ENCODE data around the gene OR52E1. TPM values are rescaled to one million over a fixed set of nuclear protein-coding genes. Genes with fewer than 3 reads are reported as not detected.

Gene OR52E1
- total RNA-seq, 2 experiments from 2014 or later = not detected

DNA sequence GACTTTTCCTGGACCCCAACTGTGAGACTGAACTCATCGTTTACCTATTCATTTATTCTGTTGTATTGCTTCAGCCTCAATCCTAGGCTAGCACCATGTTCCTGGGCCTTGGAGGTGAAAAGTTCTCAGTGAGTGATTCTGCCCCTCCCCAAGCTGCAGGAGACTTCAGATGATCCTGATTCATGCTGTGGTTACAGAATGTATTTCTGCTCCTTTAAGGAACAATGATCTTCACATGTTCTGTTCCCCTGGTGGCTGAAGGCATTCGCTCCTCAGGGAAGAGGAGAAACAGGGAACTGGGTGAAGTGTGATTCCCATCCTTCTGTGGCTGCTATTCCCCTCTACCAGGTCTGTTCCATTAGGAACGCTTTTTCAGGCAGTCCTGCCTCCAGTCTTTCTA is 2.4 kb downstream of the OR52E1 start:
- CTCF ChIA-PET = no interaction called here
- POLR2A ChIA-PET = no interaction called here
- H3K27ac Mint-ChIP-seq = no peak overlapping the region

DNA sequence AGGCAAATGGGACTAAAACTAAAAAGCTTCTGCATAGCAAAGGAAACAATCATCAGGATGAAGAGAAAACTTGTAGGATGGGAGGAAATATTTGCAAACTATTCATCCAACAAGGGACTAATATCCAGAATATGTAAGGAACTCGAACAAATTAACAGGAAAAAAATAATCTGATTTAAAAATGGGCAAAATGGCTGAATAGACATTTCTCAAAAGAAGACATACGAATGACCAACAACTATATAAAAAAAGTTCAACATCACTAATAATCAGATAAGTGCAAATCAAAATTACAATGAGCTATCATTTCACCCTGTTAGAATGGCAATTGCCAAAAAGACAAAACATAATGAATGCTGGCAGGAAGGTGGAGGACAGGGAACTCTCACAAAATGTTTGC is 12.0 kb downstream of the OR52E1 start:
- intact Hi-C loops (cut with DNase I, micrococcal nuclease) = no loop called here
- ATAC-seq (no peak), DNase-seq (no peak)
- Mint-ChIP-seq H3K4me1 (no peaks in the 10 kb centered on the region), H3K4me3 (no peak overlapping the region), H3K9me3 (ENCODE audit: low read depth) (no peaks in the 10 kb centered on the region), H3K27me3 (no peaks in the 10 kb centered on the region), H3K27ac (no peak overlapping the region), H3K36me3 (ENCODE audit: low read depth) (no peaks in the 10 kb centered on the region)
- POLR2A ChIA-PET = no interaction called here
- CTCF ChIA-PET = no interaction called here

More for the DNA sequence above, 2.4 kb downstream of the OR52E1 start:
- H3K4me3 Mint-ChIP-seq = no peak overlapping the region
- no peak for DNase-seq
- H3K9me3 Mint-ChIP-seq (ENCODE audit: low read depth) = no peaks in the 10 kb centered on the region
- no peaks in the 10 kb centered on the region for H3K4me1 Mint-ChIP-seq
- H3K27me3 Mint-ChIP-seq = peaks cover 4% of the 10 kb centered on the region
- no peaks in the 10 kb centered on the region for H3K36me3 Mint-ChIP-seq (ENCODE audit: low read depth)
- no peak for ATAC-seq
- intact Hi-C loops (cut with DNase I, micrococcal nuclease) = no loop called here

DNA sequence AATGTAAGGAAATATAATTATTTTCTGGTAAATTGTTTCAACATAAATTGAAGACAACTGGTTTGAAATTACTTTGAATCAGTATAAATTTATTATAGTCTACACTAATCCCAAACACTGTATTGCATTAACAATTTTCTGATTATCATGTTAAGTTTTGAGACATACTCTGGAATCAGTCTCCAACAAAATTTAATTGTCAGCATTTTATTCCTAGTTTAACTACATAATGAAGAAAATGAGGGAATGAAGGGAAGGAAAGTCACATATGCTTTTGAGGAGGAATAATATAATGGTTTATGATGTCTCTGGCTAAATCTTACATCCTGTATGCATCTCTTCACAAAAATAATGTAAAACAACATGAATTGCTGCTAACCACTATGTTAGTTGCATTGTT is 14.2 kb downstream of the OR52E1 start:
- no peaks in the 10 kb centered on the region for H3K36me3 Mint-ChIP-seq (ENCODE audit: low read depth)
- POLR2A ChIA-PET = no interaction called here
- intact Hi-C loops (cut with DNase I, micrococcal nuclease) = no loop called here
- CTCF ChIA-PET = no interaction called here
- no peaks in the 10 kb centered on the region for H3K4me1 Mint-ChIP-seq
- H3K27me3 Mint-ChIP-seq = no peaks in the 10 kb centered on the region
- no peak overlapping the region for H3K27ac Mint-ChIP-seq
- no peaks in the 10 kb centered on the region for H3K9me3 Mint-ChIP-seq (ENCODE audit: low read depth)
- no peak overlapping the region for H3K4me3 Mint-ChIP-seq
- DNase-seq (no peak), ATAC-seq (no peak)

DNA sequence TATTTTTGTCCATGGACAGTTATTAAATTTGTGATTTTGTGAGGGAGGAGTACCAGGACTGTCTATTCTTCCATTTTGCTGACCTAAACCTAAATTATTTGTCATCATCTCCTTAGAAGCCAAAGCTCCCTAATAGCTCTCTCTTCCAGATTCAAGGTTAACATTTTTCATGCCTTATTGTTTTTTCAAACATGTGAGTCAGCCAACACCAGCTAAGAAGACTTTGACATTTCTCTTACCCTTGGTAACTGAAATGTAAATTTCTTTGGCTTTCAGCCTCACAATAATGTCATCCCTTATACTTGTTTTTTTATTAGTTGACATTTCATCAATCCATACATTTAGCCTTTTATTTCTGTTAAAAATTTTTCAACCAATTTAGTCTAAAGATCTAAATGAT is 19.2 kb downstream of the OR52E1 start:
- intact Hi-C loops (cut with DNase I, micrococcal nuclease) = no loop called here
- DNase-seq (no peak), ATAC-seq (no peak)
- ChIA-PET CTCF (no interaction called here), POLR2A (interaction anchor here (0.8 kb wide), 1 partner anchor 701 kb away, joined by 4 read pairs; no protein-coding TSS in a partner anchor)
- Mint-ChIP-seq H3K4me1 (no peaks in the 10 kb centered on the region), H3K9me3 (ENCODE audit: low read depth) (no peaks in the 10 kb centered on the region), H3K4me3 (no peak overlapping the region), H3K27ac (no peak overlapping the region), H3K36me3 (ENCODE audit: low read depth) (no peaks in the 10 kb centered on the region), H3K27me3 (peaks cover 8% of the 10 kb centered on the region)

DNA sequence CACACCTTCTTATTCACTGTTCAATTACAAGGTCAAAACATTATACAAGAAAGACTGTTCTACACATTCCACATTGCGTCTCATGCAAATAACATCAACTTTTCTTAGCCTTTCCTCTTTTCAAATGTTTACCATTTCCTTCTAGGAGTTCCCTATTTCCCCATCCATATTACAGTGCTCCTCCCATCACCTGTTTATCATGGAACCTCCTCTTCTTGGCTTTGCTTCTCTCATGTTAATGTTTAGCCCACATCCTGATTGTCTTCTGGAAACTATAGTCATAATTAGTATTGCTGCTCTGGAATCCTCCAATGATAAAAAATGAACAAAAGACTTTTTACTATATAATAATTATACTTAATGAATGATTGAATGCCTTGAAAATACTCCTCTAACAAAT is 21.3 kb downstream of the OR52E1 start:
- Mint-ChIP-seq H3K4me3 (no peak overlapping the region), H3K27ac (no peak overlapping the region), H3K36me3 (ENCODE audit: low read depth) (no peaks in the 10 kb centered on the region), H3K4me1 (no peaks in the 10 kb centered on the region), H3K27me3 (peaks cover 8% of the 10 kb centered on the region), H3K9me3 (ENCODE audit: low read depth) (no peaks in the 10 kb centered on the region)
- no peak for DNase-seq
- ATAC-seq = no peak
- intact Hi-C loops (cut with DNase I, micrococcal nuclease) = no loop called here
- POLR2A ChIA-PET = no interaction called here
- CTCF ChIA-PET = no interaction called here

DNA sequence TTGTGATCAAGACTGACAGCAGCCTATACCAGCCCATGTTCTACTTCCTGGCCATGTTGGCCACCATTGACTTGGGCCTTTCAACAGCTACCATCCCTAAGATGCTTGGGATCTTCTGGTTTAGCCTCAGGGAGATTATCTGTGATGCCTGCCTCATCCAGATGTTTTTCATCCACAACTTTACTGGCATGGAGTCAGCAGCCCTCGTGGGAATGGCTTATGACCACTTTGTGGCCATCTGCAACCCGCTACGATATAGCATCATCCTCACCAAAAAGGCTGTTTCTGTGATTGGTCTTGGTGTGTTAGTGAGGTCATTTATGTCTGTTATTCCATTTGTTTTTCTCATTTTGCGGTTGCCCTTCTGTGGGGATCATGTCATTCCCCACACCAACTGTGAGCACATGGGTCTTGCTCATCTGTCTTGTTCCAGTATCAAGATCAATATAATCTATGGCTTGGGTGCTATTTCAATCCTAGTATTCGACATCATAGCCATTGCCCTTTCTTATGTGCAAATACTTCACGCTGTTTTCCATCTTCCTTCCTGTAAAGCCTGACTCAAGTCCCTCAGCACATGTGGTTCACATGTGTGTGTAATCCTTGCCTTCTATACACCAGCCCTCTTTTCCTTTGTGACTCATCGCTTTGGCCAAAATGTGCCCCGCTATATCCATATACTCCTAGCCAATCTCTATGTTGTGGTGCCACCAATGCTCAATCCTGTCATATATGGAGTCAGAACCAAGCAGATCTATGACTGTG is 23.6 kb downstream of the OR52E1 start:
- intact Hi-C loops (cut with DNase I, micrococcal nuclease) = no loop called here
- POLR2A ChIA-PET = no interaction called here
- Mint-ChIP-seq H3K4me1 (no peaks in the 10 kb centered on the region), H3K4me3 (no peak overlapping the region), H3K27me3 (peaks cover 8% of the 10 kb centered on the region), H3K9me3 (ENCODE audit: low read depth) (no peaks in the 10 kb centered on the region), H3K27ac (no peak overlapping the region), H3K36me3 (ENCODE audit: low read depth) (no peaks in the 10 kb centered on the region)
- CTCF ChIA-PET = no interaction called here
- DNase-seq (no peak), ATAC-seq (no peak)

DNA sequence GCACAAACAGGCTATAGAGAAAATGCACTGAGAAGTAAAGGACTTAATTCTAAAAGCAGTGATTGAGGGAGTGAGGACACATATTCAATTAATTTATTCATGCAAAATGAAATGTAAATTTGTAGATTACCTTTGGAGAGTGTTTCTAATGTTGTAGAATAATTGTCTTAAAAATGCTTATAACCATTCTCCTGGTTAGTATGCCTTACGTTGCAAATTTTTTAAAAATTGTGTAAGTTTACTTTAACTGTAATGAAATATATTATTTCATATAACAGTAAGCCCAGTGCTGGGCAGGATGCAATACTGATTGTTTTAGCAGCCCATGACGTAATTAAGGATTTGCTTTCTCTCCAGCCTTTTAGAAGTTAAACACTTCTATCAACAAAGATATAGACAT is 26.6 kb downstream of the OR52E1 start:
- DNase-seq (no peak), ATAC-seq (no peak)
- Mint-ChIP-seq H3K4me3 (no peak overlapping the region), H3K36me3 (ENCODE audit: low read depth) (no peaks in the 10 kb centered on the region), H3K27me3 (peaks cover 7% of the 10 kb centered on the region), H3K4me1 (no peaks in the 10 kb centered on the region), H3K9me3 (ENCODE audit: low read depth) (no peaks in the 10 kb centered on the region), H3K27ac (no peak overlapping the region)
- ChIA-PET POLR2A (no interaction called here), CTCF (no interaction called here)
- intact Hi-C loops (cut with DNase I, micrococcal nuclease) = no loop called here

DNA sequence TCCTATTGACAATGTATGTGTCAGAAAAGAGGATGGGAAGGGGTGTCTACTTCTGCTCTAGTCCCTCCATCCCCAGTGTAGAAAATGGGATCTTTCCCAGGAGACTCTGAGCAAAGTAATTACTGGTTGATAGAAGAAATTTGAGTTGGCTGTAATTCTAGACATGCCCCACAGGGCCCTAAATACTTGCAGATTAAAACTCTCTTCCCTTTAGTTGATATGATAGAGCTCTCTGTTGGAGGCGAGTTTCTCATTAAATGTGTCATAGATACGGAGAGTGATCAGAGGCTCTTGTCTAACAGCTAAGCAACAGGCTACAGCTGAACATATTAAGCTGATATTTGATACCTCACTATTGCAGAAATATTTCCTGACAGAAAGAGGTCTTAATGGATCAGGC is 32.9 kb downstream of the OR52E1 start:
- ATAC-seq (no peak), DNase-seq (no peak)
- no peaks in the 10 kb centered on the region for H3K36me3 Mint-ChIP-seq (ENCODE audit: low read depth)
- H3K27ac Mint-ChIP-seq = no peak overlapping the region
- intact Hi-C loops (cut with DNase I, micrococcal nuclease) = no loop called here
- ChIA-PET POLR2A (no interaction called here), CTCF (no interaction called here)
- no peaks in the 10 kb centered on the region for H3K4me1 Mint-ChIP-seq
- peaks cover 4% of the 10 kb centered on the region for H3K27me3 Mint-ChIP-seq
- H3K9me3 Mint-ChIP-seq (ENCODE audit: low read depth) = no peaks in the 10 kb centered on the region
- no peak overlapping the region for H3K4me3 Mint-ChIP-seq

DNA sequence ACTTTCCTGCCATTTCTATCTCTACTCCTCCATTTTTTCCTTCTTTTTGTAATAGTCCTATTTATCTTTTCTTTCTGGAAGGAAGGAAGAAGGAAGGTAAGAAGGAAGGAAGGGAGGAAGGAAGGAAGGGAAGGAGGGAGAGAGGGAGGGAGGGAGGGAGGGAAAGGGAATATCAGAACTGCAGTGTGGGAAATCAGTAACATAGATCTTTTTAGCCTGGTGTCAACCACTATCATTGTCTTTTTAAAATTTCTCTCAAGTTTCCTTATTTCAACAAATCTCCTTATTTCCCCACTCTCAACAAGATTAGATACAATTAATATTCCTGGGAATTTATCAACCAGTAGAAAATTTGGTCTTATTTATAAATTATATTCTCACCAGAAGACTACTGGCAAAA is 33.7 kb downstream of the OR52E1 start:
- intact Hi-C loops (cut with DNase I, micrococcal nuclease) = no loop called here
- ATAC-seq (no peak), DNase-seq (no peak)
- H3K4me1 Mint-ChIP-seq = no peaks in the 10 kb centered on the region
- ChIA-PET CTCF (interaction anchor here (1.2 kb wide), 1 partner anchor 22 kb away, joined by 3 read pairs; no protein-coding TSS in a partner anchor), POLR2A (no interaction called here)
- H3K36me3 Mint-ChIP-seq (ENCODE audit: low read depth) = no peaks in the 10 kb centered on the region
- H3K4me3 Mint-ChIP-seq = no peak overlapping the region
- H3K27ac Mint-ChIP-seq = no peak overlapping the region
- peaks cover 6% of the 10 kb centered on the region for H3K27me3 Mint-ChIP-seq
- no peaks in the 10 kb centered on the region for H3K9me3 Mint-ChIP-seq (ENCODE audit: low read depth)

DNA sequence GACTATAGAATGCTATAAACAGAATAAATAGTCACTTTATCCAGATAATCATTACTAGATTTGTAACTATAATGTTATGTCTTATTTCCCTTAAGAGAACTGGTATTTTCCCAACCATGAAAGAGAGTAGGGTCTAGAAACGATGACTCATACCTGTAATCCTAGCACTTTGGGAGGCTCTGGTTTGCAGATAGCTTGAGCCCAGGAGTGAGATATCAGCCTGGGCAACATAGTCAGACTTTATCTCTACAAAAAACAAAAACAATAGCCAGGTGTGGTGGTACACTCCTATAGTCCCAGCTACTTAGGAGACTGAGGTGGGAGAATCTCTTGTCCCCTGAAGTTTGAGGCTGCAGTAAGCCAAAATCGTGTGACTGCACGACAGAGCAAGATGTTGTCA is 37.9 kb downstream of the OR52E1 start:
- Mint-ChIP-seq H3K4me3 (no peak overlapping the region), H3K9me3 (ENCODE audit: low read depth) (no peaks in the 10 kb centered on the region), H3K4me1 (no peaks in the 10 kb centered on the region), H3K27me3 (peaks cover 3% of the 10 kb centered on the region), H3K27ac (no peak overlapping the region), H3K36me3 (ENCODE audit: low read depth) (no peaks in the 10 kb centered on the region)
- CTCF ChIA-PET = no interaction called here
- intact Hi-C loops (cut with DNase I, micrococcal nuclease) = no loop called here
- ATAC-seq (no peak), DNase-seq (no peak)
- POLR2A ChIA-PET = no interaction called here

DNA sequence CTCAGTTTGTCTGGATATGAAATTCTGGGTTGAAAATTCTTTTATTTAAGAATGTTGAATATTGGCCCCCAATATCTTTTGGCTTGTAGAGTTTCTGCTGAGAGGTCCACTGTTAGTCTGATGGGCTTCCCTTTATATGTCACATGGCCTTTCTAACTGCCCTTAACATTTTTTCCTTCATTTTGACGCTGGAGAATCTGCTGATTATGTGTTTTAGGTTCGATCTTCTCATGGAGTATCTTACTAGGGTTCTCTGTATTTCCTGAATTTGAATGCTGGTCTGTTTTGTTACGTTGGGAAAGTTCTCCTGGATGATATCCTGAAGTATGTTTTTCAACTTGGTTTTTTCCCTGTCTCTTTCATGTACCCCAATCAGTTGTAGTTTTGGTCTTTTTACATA is 46.0 kb downstream of the OR52E1 start:
- ChIA-PET CTCF (interaction anchor here (1.1 to 1.5 kb wide), 2 partner anchors 10 to 484 kb away, joined by 3 read pairs; no protein-coding TSS in a partner anchor), POLR2A (no interaction called here)
- Mint-ChIP-seq H3K27me3 (peaks cover 22% of the 10 kb centered on the region), H3K4me1 (no peaks in the 10 kb centered on the region), H3K9me3 (ENCODE audit: low read depth) (no peaks in the 10 kb centered on the region), H3K36me3 (ENCODE audit: low read depth) (no peaks in the 10 kb centered on the region), H3K4me3 (no peak overlapping the region), H3K27ac (no peak overlapping the region)
- intact Hi-C loops (cut with DNase I, micrococcal nuclease) = no loop called here
- ATAC-seq = no peak
- no peak for DNase-seq

DNA sequence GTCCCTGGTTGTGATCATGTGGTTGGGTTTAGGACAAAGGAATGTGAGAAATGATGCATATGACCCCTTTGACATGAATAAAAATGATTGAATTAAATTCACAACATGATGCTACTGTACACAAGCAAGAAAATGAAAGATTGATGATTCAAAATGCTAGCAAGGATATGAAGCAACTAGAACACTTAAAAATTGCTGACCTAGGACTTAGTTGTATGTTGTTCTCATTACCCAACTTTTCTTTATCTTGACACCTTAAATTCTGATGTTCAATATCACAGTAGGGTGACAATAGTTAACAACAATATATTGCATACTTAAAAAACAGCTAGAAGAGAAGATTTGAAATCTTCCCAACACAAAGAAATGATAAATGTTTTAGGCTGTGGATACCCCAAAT is 48.2 kb downstream of the OR52E1 start:
- Mint-ChIP-seq H3K36me3 (ENCODE audit: low read depth) (no peaks in the 10 kb centered on the region), H3K9me3 (ENCODE audit: low read depth) (no peaks in the 10 kb centered on the region), H3K4me3 (no peak overlapping the region), H3K27ac (no peak overlapping the region), H3K27me3 (peaks cover 22% of the 10 kb centered on the region), H3K4me1 (no peaks in the 10 kb centered on the region)
- CTCF ChIA-PET = interaction anchor here (0.6 to 1.0 kb wide), 2 partner anchors 361 to 496 kb away, joined by 3 to 4 read pairs; no protein-coding TSS in a partner anchor
- ATAC-seq (no peak), DNase-seq (no peak)
- intact Hi-C loops (cut with DNase I, micrococcal nuclease) = no loop called here
- POLR2A ChIA-PET = no interaction called here
